Epithelial cell of prostate (primary cell): ENCODE measurements around the gene EPB42.
"Not testable (repeated sequence)": the region's sequence is repeated elsewhere in the genome, so short reads cannot be mapped to it uniquely, and the experiment has no call there.

Experiments
- DNase-seq: peaks from one replicate; pipeline ENCODE4 v3.0.0-alpha.2; 2011; ENCODE audit warnings: low read depth, low spot score
- H3K27ac ChIP-seq: fragments of 450-650 bp; 2 replicates; pipeline ENCODE4 v1.5.1; 2017; ENCODE audit warnings: mild to moderate bottlenecking

EPB42 gene

GRCh38 chr15:43243020-43243645, 22.3 kb upstream of the EPB42 start:
- H3K27ac ChIP-seq = no peak overlapping the region
- no peak for DNase-seq

DNA sequence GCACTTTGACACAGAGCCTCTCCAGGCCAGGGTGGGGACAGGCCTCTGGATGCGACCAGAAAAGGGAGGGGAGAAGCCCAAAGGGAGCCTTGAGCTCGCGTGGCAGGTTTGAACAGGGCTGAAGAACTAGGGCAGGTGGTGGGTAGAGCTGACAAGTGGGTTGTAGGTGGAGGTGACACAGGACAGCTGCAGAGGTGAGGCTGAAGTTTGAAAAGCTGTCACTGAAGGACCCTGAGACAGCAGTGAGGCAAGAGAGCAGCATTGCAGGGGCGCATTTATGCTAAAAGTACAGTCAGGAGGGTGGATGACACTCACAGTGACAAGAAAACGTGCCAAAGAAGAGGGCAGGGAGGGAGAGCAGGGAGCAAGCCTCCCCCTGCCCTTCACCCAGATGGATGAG, 21.8 kb upstream of the EPB42 start:
- H3K27ac ChIP-seq = no peak overlapping the region
- no peak for DNase-seq

GRCh38 chr15:43241100-43241499, 20.3 kb upstream of the EPB42 start:
- H3K27ac ChIP-seq = no peak overlapping the region
- DNase-seq = no peak

DNA sequence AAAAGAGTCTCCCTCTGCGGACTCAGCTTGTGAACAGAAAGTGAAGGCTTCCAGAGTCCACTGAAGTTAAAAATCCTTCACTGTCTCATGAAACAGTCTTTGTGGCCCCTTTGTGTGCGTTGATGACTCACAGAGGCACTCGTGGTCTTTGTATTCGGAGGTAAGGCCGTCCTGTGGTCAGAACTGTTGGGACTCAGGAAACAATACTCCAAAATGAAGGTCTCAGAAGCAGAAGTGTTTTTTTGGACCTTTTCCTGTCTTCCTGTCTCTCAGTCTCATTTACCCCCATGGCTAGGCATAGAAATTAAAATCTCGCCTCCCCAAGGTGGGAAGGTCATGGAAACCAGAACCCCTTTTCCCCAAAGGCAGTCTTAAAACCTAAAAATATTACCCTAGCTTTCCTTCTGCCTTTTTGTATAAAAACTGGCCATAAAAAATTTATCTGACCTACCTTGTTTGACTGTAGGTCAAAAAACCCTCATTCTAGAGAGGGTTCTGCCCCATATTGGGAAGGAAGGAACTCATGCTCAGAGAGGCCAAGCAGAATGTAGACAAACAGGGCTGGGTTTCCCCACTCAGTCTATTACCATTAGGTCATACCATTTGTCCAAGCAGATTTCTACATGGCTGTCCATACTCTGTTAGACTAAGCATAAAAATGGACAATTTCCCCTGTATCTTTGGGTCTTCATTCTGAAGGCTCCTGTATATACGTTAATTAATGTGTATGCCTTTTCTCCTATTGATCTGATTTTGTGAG, 19.1 kb upstream of the EPB42 start:
- H3K27ac ChIP-seq = no peak overlapping the region
- DNase-seq = no peak

- no peak overlapping the region for H3K27ac ChIP-seq
- no peak for DNase-seq
Measured at GRCh38 chr15:43238671-43239131, 17.9 kb upstream of the EPB42 start.

DNA sequence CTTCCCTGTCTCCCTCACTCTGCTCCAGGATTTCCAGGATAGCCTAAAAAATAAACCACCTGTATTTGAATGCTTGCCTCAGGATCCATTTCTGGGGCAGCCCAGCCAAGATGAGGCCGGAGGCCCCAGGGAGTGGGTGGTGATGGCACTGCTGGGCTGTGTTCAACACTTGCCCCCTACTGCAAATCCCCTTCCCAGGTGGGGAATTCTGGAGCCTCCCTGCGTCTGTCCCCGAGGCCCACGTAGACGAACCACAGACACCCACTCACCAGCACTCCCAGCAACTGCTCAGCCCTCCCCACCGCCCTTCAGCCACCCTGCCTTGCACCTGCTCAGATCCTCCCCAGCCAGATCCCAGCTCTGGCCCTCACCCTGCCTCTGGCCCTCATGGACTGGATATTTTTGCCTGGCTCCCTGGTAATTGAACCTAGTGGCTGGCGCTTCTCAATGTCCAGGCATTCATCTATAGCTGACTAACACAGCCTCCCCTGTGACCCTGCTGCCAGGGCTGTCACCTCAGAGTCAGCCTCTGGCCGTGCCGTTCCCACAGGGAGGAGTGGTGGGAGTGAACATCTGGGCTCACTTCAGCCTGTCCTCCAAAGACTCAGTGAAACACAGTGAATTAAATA, 17.1 kb upstream of the EPB42 start:
- H3K27ac ChIP-seq = no peak overlapping the region
- no peak for DNase-seq

- H3K27ac ChIP-seq = no peak overlapping the region
- DNase-seq = no peak
Measured at GRCh38 chr15:43235536-43235935, 14.7 kb upstream of the EPB42 start.

DNA sequence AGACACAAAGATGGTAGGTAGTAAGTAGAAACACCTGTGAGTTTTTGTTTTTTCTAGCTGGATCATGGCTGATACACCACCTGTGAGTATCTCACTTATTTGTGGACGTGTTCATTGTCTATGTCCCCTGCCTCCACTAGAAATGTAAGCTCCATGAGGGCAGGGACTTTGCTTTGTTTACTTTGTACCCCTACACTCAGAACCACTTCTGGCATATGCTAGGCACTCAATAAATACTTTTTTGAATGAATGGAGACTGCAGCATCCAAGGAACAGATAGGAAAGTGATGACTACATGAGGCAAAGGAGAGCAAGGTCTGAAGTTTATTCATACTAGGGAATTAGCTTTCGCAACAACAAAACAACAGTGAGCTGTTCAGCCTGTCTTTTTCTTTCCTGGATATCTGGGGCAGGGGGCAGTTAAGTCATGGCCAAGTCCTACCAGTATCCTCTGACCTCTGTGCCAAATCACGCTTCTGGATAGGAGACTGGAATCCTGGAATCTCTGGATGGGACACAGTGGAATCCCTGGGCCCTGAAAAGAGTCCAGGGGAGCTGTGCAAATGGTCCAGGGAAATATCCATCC, 11.6 kb upstream of the EPB42 start:
- DNase-seq = no peak
- H3K27ac ChIP-seq = no peak overlapping the region

DNA sequence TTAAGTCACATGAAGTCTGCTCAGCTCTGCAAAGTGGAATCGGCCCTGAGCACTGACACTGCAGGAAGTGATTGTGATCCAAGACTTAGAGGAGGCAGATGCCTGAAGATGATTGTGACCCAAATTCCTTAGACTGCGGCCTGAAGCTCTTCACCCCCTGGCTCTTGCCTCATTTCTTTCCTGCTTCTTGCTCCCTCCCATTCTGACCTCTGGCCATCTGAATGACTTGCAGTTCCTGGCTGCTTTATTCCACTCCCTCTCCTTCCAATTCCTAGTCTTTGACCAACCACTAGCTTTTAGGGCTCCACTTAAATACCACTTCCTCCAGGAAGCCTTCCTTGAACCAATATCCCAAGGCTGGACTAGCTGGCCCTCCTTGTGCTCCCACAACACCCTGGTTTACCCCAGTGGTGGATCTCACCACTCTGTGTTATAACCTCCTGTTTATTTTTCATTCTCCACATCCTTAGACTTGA, 9.9 kb upstream of the EPB42 start:
- DNase-seq = no peak
- H3K27ac ChIP-seq = no peak overlapping the region

DNA sequence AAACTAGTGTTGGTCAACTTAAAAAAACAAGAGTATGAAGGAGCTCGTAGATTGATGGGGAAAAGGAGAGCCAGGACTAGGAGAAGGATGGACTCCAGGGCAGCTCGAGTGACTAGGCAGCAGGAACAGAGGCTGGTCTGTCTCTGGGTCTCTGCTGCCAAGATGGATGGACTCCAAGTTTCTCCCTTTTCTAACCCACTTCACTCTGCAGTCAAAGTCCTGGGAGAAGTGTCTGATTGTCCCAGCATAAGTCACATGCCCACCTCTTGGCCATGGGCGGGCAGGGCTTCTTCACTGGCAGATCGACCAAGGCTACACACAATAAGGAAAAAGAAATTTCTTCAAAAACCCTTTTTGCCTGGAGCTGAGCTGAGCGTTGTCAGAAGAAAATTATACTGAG, 9.2 kb upstream of the EPB42 start:
- no peak for DNase-seq
- H3K27ac ChIP-seq = no peak overlapping the region

DNA sequence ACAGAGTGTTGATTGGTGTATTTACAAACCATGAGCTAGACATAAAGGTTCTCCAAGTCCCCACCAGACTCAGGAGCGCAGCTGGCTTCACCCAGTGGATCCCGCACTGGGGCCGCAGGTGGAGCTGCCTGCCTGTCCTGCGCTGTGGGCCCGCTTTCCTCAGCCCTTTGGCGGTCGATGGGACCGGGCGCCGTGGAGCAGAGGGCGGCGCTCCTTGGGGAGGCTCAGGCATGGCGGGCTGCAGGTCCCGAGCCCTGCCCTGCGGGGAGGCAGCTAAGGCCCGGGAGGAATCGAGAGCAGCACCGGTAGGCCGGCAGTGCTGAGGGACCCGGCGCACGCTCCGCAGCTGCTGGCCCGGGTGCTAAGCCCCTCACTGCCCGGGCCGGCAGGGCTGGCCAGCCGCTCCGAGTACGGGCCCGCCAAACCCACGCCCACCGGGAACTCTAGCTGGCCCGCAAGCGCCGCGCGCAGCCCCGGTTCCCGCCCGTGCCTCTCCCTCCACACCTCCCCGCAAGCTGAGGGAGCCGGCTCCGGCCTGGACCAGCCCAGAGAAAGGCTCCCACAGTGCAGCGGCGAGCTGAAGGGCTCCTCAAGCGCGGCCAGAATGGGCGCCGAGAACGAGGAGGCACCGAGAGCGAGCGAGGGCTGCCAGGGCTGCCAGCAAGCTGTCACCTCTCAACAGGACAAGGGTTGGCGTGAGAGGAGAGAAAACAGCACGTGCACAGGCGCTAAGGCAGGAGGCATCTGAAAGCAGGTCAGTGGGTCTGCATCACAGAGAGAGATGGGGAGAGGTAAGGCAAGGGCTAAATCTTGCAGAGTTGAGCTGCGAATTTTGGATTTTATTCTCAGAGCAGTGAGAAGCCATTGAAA, 5.9 kb upstream of the EPB42 start:
- DNase-seq = no peak
- H3K27ac ChIP-seq = no peak overlapping the region

- not testable (repeated sequence) for DNase-seq, H3K27ac ChIP-seq
Measured at GRCh38 chr15:43225950-43226255, 5.1 kb upstream of the EPB42 start.

DNA sequence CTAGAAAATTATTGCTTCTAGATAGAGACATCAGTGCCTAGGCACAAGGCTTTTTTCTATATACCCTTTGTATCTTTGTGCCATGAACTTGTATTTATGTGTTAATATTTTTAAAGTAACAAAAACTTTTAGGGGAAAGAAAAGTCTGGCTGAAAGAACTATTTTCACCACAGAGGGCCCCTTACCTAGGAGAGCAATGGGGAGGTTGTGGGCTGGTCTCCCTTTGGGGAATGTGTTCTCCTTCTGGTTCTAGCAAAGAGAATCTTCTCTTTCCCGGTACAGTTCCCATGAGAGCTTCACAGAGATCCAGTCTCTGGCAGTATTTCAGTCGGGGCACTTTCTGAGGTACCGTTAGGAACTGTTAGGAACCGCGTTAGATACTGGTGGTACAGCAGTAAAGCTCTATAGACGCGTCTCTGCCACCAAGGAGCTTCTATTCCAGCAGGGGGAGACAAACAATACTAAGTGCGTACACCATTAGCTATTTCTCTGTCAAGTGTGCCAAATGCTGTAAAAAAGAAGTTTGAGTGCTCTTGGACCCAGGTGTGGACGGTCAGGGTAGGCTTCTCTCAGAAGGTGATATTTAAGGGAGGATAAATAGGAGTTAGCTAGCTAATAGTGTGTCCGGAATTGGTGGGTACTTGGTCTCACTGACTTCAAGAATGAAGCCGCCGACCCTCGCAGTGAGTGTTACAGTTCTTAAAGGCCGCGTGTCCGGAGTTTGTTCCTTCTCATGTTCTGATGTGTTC, 4.6 kb upstream of the EPB42 start:
- H3K27ac ChIP-seq = no peak overlapping the region

GRCh38 chr15:43221422-43221821, 604 bp upstream of the EPB42 start:
- H3K27ac ChIP-seq = no peak overlapping the region
- DNase-seq = no peak

More for the DNA sequence above, 4.6 kb upstream of the EPB42 start:
- DNase-seq = no peak

GRCh38 chr15:43219929-43220928, 589 bp downstream of the EPB42 start:
- no peak for DNase-seq
- peak overlapping the region; percentile 51 for H3K27ac ChIP-seq

GRCh38 chr15:43218908-43219706, 1.7 kb downstream of the EPB42 start:
- peak overlapping the region; percentile 51 for H3K27ac ChIP-seq
- DNase-seq = peak; percentile 87

DNA sequence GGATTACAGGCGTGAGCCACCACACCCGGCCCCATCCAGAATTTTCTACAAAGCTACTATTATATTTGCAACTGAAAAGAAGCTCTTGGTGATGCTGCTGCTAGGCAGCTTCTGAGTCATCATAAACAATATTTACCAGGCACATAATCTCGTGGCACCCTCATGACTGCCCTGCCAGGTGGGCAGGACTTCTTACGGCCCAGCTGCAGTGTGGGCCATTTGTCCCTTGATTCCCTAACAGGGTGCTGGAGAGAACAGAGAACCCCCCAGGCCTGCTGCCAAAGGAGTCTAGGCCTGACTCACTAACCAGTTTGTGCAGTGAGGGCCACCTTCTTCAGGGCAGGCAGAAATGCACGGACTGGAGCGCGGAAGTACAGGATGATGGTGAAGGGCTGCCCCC, 4.9 kb downstream of the EPB42 start:
- no peak overlapping the region for H3K27ac ChIP-seq
- peak; percentile 52 for DNase-seq
